Fibroblast of peridontal ligament (primary cell): ENCODE data around the gene LRRK1.

Source experiments
- DNase-seq: peaks from one replicate; pipeline ENCODE4 v3.0.0-alpha.2; 2010; ENCODE audit errors: extremely low read depth

The LRRK1 gene

GRCh38 chr15:100914876-100915275 is 4.3 kb upstream of the LRRK1 start:
- DNase-seq: peak; percentile 31

- peak; percentile 64 for DNase-seq
These were observed 995 bp upstream of the LRRK1 start for GRCh38 chr15:100918034-100918689.

- peak; percentile 15 for DNase-seq
These were observed 586 bp downstream of the LRRK1 start for GRCh38 chr15:100919481-100920405.

GRCh38 chr15:100920516-100921135 is 1.5 kb downstream of the LRRK1 start:
- DNase-seq: no peak

- no peak for DNase-seq
These were observed 3.3 kb downstream of the LRRK1 start for GRCh38 chr15:100922192-100923040.

- DNase-seq: no peak
These were observed 3.9 kb downstream of the LRRK1 start for GRCh38 chr15:100923076-100923475.

GRCh38 chr15:100923902-100924301 is 4.7 kb downstream of the LRRK1 start:
- peak; percentile 17 for DNase-seq

GRCh38 chr15:100924436-100924835 is 5.3 kb downstream of the LRRK1 start:
- DNase-seq: no peak

- DNase-seq: no peak
These were observed 6.3 kb downstream of the LRRK1 start for GRCh38 chr15:100925480-100925879.

GRCh38 chr15:100926258-100926657 is 7.1 kb downstream of the LRRK1 start:
- DNase-seq: no peak

GRCh38 chr15:100926971-100927756 is 8.0 kb downstream of the LRRK1 start:
- DNase-seq: no peak

- no peak for DNase-seq
These were observed 9.6 kb downstream of the LRRK1 start for GRCh38 chr15:100928632-100929280.

GRCh38 chr15:100929641-100930042 is 10.5 kb downstream of the LRRK1 start:
- no peak for DNase-seq

GRCh38 chr15:100930306-100930848 is 11.2 kb downstream of the LRRK1 start:
- no peak for DNase-seq

- DNase-seq: no peak
These were observed 12.2 kb downstream of the LRRK1 start for GRCh38 chr15:100931143-100931890.

GRCh38 chr15:100932676-100933348 is 13.7 kb downstream of the LRRK1 start:
- no peak for DNase-seq

GRCh38 chr15:100934166-100934565 is 15.0 kb downstream of the LRRK1 start:
- no peak for DNase-seq

- no peak for DNase-seq
These were observed 15.6 kb downstream of the LRRK1 start for GRCh38 chr15:100934726-100935125.

GRCh38 chr15:100937171-100937570 is 18.0 kb downstream of the LRRK1 start:
- no peak for DNase-seq
